Activated gamma-delta T cell treated with anti-CD3 and anti-CD28 coated beads, Interleukin-2, amount 50 U/mL, for 16 hours (primary cell): ENCODE measurements around the gene TEX48.

Experiments used
- DNase-seq: peaks from one replicate; pipeline ENCODE4 v3.0.0-alpha.2; 2020; ENCODE audit warnings: low read depth

The TEX48 gene

GRCh38 chr9:114621561-114621960 lies 60.4 kb downstream of the TEX48 start:
- no peak for DNase-seq

- no peak for DNase-seq
Observed at GRCh38 chr9:114619191-114619761, 62.7 kb downstream of the TEX48 start.

- DNase-seq = no peak
Observed at GRCh38 chr9:114616684-114617520, 65.1 kb downstream of the TEX48 start.
